KG1 (cell line): ENCODE results near the gene ADGRL1.
A peak's percentile ranks its signal among the peaks of the same experiment; 100 is the strongest.

Experiments
- DNase-seq: peaks from one replicate; lab custom pipeline; 2025; lab: John Stamatoyannopoulos, UW

ADGRL1 gene

DNA sequence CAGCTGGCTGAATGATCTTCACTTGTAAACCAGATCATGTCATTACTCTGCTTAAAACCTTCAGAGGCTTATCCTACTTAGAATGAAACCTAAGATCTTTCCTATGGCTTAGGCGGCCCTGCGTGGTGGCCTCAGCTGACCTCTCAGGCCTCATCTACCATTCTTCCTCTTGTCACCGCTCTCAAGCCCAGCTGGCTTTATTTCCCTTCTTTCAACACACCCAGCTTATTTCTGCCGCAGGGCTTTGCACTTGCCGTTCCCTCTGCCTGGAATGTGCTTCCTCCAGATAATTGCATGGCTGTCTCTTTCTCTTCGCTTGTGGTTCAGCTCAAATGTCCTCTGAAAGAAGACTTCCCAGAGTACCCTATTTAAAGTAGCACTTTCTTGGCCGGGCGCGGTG lies 66.0 kb downstream of the ADGRL1 start:
- DNase-seq, result no peak

GRCh38 chr19:14138576-14139265 lies 67.2 kb downstream of the ADGRL1 start:
- no peak for DNase-seq

GRCh38 chr19:14136509-14137281 lies 69.3 kb downstream of the ADGRL1 start, which contains the start of gene ASF1B:
Gene ASF1B, minus strand, starts transcription at chr19:14136589. Its CDS starts 133 bp downstream, at chr19:14136456.
- DNase-seq, result peak; percentile 99

DNA sequence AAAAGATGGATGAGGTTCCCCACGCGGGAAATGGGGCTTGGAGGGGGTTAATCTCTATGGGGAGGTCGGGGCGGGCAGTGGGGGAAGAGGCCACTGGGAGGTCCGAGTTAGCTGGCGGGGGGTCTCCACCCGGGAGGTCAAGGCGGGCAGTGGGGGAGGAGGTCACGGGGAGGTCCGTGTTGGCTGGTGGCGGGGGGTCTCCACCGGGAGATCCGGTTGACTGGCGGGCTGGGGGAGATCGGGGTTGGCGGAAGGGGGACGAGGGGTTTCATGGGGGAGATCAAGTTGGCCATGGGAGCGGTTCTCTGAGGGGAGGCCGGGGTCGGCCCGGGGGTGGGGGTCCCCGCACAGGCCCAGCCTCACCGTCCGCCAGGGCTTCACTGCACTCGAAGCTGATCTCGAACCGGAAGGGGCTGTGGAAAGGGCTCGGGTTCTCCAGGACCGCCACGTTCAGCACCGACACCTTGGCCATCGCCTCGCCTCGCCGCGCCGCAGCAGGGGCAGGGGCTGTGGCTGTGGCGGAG lies 69.9 kb downstream of the ADGRL1 start:
- DNase-seq, result no peak

- DNase-seq, result no peak
Observed at GRCh38 chr19:14135355-14135754, 70.6 kb downstream of the ADGRL1 start.

DNA sequence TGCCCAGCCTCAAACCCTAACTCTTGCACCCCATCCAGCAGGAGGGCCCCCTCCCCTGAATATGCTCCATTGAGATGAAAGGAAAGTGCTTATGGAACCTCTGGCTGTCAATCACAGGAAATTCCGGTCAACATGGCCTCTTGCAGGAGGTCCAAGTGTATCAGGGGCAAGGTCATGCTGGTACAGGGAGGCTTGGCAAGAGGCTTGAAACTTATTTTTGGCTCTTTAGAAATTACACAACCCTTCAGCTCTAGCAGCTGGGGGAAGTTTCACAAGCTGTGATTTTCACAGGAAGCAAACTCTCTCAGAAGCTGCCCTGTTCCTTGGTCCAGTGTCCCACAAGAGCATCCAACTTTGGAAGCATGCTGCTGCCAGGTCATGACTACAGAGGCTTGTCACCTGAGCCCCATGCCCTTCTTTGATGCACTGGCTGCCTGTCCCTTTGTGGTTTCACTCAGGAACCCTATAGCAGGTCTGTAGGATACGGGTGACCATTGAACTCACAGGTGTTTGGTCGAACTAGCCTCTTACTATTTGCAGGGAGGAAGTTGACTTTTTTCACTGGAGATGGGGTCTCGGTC lies 78.0 kb downstream of the ADGRL1 start:
- no peak for DNase-seq

DNA sequence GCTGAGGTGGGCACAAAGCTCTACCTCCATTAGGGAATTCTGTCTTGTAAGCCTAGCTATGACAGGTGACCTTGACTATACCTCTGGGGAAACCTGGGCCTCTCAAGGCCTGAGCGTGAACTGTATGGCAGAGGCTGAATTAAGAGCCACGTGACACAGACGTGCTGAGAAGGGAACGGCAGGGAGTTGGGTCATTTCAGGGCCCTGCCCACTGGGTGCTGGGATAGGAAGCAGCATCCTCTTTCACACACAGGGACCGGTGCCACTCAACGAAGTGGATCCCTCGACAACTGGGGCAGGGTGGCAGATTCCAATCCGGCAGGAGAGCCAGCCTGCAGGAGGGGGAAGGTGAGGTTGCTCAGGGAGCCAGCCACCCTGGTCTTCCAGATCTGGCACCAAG lies 78.8 kb downstream of the ADGRL1 start:
- DNase-seq, result no peak

- no peak for DNase-seq
Observed at GRCh38 chr19:14122924-14123323, 83.0 kb downstream of the ADGRL1 start.

GRCh38 chr19:14120497-14120780 lies 85.5 kb downstream of the ADGRL1 start:
- DNase-seq, result no peak

- no peak for DNase-seq
Observed at GRCh38 chr19:14119644-14120496, 86.1 kb downstream of the ADGRL1 start.

DNA sequence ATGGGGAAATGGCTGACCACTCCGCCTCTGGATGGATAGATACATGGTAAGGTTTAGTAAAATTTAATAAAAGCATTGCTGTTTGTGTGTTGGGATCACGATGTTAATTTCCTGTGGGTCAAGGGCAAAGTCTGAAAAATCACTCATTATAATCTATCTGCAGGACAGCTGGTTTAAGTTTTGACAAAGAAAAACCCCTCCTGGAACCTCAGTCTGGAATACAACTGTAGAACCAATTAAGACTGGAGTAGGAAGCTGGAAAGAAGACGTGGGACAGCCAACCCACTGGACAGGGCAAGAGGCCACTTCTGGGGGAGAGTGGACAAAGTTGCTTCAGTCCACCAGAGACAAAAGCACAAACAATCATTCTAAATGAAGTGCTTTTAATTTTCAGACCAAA lies 86.8 kb downstream of the ADGRL1 start:
- DNase-seq, result no peak

- DNase-seq, result peak; percentile 52
Observed at GRCh38 chr19:14118165-14119051, 87.6 kb downstream of the ADGRL1 start.

GRCh38 chr19:14117668-14118164 lies 88.3 kb downstream of the ADGRL1 start, which contains the start of gene PRKACA:
Gene PRKACA, minus strand, starts transcription at chr19:14117762. Its CDS starts 215 bp downstream, at chr19:14117547.
- DNase-seq, result peak; percentile 93

GRCh38 chr19:14116918-14117578 lies 88.9 kb downstream of the ADGRL1 start:
- no peak for DNase-seq

DNA sequence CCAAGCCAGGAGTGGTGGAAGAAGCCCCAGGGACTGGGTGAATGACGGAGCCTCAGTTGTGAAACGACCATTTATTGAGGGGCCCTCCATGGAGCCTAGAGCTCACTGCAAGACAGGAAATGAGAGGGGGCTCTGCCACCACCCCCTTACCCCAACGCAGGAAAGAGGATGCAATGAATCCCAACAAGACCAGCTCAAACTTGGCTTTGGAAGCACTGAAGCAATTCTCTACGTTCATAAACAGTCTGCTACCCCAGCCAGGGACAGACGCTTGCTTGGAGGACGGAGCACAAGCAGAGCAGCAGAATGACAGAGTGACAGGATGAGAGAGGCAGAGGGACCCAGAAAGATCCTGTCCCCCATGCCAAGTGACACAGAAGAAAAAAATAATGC lies 89.4 kb downstream of the ADGRL1 start:
- no peak for DNase-seq

DNA sequence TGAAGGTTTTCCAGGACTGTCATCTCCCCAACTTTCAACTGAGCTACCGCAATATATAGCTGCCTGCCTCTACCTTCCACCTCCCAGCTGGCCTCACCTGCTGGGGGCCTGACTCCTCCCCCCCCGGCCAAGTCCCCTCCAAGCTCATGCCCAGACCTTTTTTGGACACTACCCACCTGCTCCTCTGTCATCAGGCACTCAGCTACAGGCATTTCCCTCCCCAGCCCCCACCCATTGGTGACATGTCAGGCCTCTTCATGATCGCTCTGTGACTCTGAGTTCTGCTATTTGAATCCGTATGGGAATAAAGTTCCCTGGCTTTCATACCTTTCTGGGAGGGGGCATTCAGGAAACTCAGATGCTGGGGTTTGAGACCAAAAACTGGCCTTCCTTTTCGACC lies 90.2 kb downstream of the ADGRL1 start:
- no peak for DNase-seq

DNA sequence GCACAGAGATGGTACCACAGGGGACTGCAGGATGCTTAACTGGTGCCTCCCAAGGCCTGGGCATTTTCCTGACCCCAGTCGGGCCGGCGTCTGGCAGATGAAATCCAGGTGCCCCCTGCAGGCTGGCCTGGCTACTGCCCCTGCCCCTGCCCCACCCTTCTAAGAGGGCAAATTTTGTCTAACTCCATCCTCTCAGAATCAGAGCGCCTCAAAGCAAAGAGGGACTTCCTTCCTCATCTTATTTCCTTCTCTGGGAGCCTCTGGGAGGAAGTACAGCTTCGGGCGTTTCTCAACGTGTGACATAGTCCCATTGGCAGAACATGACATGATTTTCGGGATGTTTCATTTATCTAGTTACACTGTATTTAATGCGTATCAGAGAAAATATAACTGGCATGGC lies 91.1 kb downstream of the ADGRL1 start:
- no peak for DNase-seq

DNA sequence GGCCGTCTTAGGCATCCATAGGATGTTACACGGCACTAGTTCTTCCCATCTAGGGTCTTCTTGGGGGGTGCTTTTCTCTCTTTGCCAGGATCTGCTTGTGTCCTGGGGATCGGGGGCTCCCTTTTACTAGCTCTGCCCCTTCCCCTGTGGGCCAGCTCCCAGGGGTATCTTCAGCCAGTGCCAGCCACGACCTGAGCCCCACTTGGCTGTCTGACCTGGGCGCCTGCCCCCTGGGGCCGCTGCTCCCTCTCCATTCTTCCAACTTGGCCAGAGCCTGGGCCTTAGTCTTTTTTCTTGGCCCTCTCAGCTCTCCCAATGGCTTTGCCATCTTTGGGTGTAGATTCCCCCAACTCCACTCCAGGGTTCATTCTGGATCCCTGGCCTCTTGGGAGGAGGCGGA lies 91.5 kb downstream of the ADGRL1 start:
- no peak for DNase-seq

DNA sequence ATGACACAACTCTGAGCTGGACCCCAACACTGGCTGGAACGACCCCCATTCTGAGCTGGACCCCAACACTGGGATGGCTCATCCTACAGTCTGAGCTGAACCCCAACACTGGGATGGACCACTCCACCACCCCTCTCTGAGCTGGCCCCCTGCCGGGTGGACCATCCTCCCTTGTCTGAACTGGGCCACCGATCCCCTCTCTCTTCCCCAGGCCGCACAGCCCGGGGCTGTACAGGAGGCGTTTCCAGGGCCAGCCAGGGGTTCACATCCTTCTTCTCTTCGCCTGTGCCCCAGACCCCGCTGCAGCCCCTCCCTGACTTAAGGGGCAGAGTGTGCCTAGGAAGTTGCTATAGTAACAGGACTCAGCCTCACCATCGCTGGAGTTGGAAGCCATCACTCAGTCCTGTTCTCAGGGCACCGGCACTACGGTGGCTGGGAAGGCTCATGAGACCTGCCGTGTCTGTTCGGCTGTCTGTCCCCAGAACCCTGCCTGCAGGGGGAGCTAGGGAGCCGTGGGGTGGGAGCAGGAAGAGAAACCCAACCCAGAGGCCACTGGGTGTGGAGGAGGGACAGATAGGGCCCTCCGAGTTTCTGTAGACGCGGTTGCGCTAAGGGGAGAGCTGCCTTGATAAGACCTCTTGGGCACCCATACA lies 92.1 kb downstream of the ADGRL1 start:
- DNase-seq, result peak; percentile 41
